T-cell (primary cell): ENCODE measurements around the gene DNPH1. TPM values are rescaled to one million over a fixed set of nuclear protein-coding genes. Genes with fewer than 3 reads are reported as not detected.

Experiments used
- ATAC-seq, 4 experiments: fragments of 200-7000 bp in 3 of 4; fragments of 150-1000 bp in 1 of 4; cut with Tn5 transposase; replicated peaks in 1 of 4; 1 replicate in 3 of 4; 2 replicates in 1 of 4; pipeline ENCODE4 v1.10.0; 2021; ENCODE audit warnings: moderate library complexity in 3 of 4, mild to moderate bottlenecking in 2 of 4, moderate number of reproducible peaks in 1 of 4
- CTCF ChIA-PET, 2 donors: fragments of 300-600 bp; sonication (Branson Sonifier 250); formaldehyde crosslinking; loops; one replicate each; lab custom pipeline; 2022; ENCODE audit warnings: antibody characterized with exemption in 2 of 2; lab: Charles Lee
- POLR2A ChIA-PET, 2 donors: fragments of 300-600 bp; sonication (Branson Sonifier 250); formaldehyde crosslinking; loops; one replicate each; lab custom pipeline; 2022; ENCODE audit warnings: antibody characterized with exemption in 2 of 2; lab: Charles Lee
- DNase-seq, 35 experiments: peaks; one replicate each; pipeline versions ENCODE4 v3.0.0 to v3.0.0-alpha.2; 2013 to 2023
- H3K27ac ChIP-seq: one replicate; pipeline ENCODE4 v1.5.1; 2013; ENCODE audit warnings: low read length
- H3K27me3 ChIP-seq, 2 experiments: replicated peaks in 1 of 2; 1 replicate in 1 of 2; 2 replicates in 1 of 2; pipeline versions ENCODE4 v1.6.1 to v1.7.0; 2013; ENCODE audit warnings: low read length in 1 of 2, mixed read lengths in 1 of 2; ENCODE audit not compliant: control insufficient read depth in 2 of 2, insufficient read depth in 2 of 2; ENCODE audit errors: extremely low read depth in 1 of 2
- H3K36me3 ChIP-seq, 2 donors: 1 replicate in 1 of 2; 2 replicates in 1 of 2; pipeline versions ENCODE4 v1.6.1 to v1.7.0; 2013; ENCODE audit warnings: low read length in 1 of 2; ENCODE audit not compliant: control insufficient read depth in 2 of 2, insufficient read depth in 1 of 2; ENCODE audit errors: extremely low read depth in 1 of 2
- H3K4me1 ChIP-seq, 2 experiments: 1 replicate in 1 of 2; 2 replicates in 1 of 2; pipeline versions ENCODE4 v1.6.1 to v1.7.0; 2013; ENCODE audit warnings: low read length in 2 of 2, mixed read lengths in 1 of 2; ENCODE audit not compliant: insufficient read depth in 2 of 2, control insufficient read depth in 1 of 2; ENCODE audit errors: extremely low read depth in 1 of 2
- H3K4me3 ChIP-seq, 2 donors: 1 replicate in 1 of 2; 2 replicates in 1 of 2; pipeline versions ENCODE4 v1.5.1 to v1.7.0; 2013; ENCODE audit warnings: mild to moderate bottlenecking in 2 of 2, low read length in 1 of 2, moderate library complexity in 1 of 2; ENCODE audit not compliant: control insufficient read depth in 1 of 2; ENCODE audit errors: extremely low read depth in 1 of 2
- H3K9me3 ChIP-seq: 2 replicates; pipeline ENCODE4 v1.7.0; 2013
- H3K27ac Mint-ChIP-seq, 2 donors: one replicate each; pipeline ENCODE4 v1.8.0; 2020 to 2021; ENCODE audit warnings: mild to moderate bottlenecking in 2 of 2, mixed read lengths in 2 of 2
- H3K27me3 Mint-ChIP-seq, 2 donors: one replicate each; pipeline ENCODE4 v1.8.0; 2021 to 2022; ENCODE audit warnings: mixed read lengths in 2 of 2
- H3K36me3 Mint-ChIP-seq: one replicate; pipeline ENCODE4 v1.8.0; 2021; ENCODE audit warnings: mixed read lengths
- H3K4me1 Mint-ChIP-seq, 3 donors: one replicate each; pipeline ENCODE4 v1.8.0; 2020 to 2022; ENCODE audit warnings: mixed read lengths in 3 of 3, mild to moderate bottlenecking in 1 of 3
- H3K4me3 Mint-ChIP-seq, 3 donors: one replicate each; pipeline ENCODE4 v1.8.0; 2020 to 2022; ENCODE audit warnings: mild to moderate bottlenecking in 3 of 3, mixed read lengths in 3 of 3, moderate library complexity in 3 of 3
- H3K9me3 Mint-ChIP-seq, 3 donors: one replicate each; pipeline ENCODE4 v1.8.0; 2020 to 2022; ENCODE audit warnings: mixed read lengths in 3 of 3
- WGBS: methylation state at CpG from one replicate; pipeline ENCODE4 v1.1.5; 2013; ENCODE audit warnings: missing lambda C conversion rate; ENCODE audit not compliant: insufficient coverage; 5-methylcytosine and 5-hydroxymethylcytosine counted together
- total RNA-seq, 35 experiments: library from RNA in 6 of 35; stranded (reverse) in 6 of 35; fragments of 120-200 nt in 1 of 35; gene quantifications; one replicate each; pipeline versions ENCODE4 v1.2.1 to v1.2.4 and lab custom pipeline; 2013 to 2026

The DNPH1 gene
- total RNA-seq, 5 donors from 2014 or later (not counting 1 experiment from before 2014, with no cell fraction given), result 28.5 to 76.1 (median 57.5) TPM

DNA sequence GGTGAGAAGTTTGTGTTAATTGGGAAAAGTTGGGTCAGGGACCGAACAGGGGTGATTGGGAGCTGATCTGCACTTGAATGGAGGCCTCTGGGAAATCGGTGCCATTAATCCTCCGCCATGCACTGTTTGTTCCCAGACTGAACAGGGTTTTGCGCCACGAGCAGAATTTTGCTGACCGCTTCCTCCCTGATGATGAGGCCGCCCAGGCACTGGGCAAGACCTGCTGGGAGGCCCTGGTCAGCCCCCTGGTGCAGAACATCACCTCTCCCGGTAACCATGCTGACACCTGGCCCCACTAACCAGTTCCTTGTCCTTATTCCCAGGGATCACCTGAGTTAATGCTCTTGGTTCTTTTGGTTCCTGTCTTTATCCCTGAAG lies 25.6 kb downstream of the DNPH1 start:
- ATAC-seq, result no peak
- WGBS, result 95% methylated on average over 7 of the region's 8 CpGs
- Histone ChIP-seq H3K27me3 (no peaks in the 10 kb centered on the region), H3K27ac (no peak overlapping the region), H3K36me3 (peaks cover 8 to 39% of the 10 kb centered on the region in 2 donors), H3K9me3 (no peaks in the 10 kb centered on the region), H3K4me1 (no peaks in the 10 kb centered on the region), H3K4me3 (no peak overlapping the region)
- ChIA-PET POLR2A (no interaction called here), CTCF (interaction anchor here in 1 of 2 donors (0.6 kb wide), 1 partner anchor 279 kb away, joined by 4 read pairs; no protein-coding TSS in a partner anchor)
- no peaks in the 10 kb centered on the region for H3K4me1 Mint-ChIP-seq
- H3K4me3 Mint-ChIP-seq, result no peak overlapping the region
- DNase-seq, result no peak
- H3K9me3 Mint-ChIP-seq, result no peaks in the 10 kb centered on the region
- H3K27ac Mint-ChIP-seq, result no peak overlapping the region
- no peaks in the 10 kb centered on the region for H3K27me3 Mint-ChIP-seq
- H3K36me3 Mint-ChIP-seq, result peaks cover 42% of the 10 kb centered on the region

GRCh38 chr6:43203029-43203717 lies 26.1 kb downstream of the DNPH1 start:
- Histone ChIP-seq H3K36me3 (peaks cover 10 to 44% of the 10 kb centered on the region in 2 donors), H3K4me3 (no peak overlapping the region), H3K27ac (no peak overlapping the region), H3K27me3 (no peaks in the 10 kb centered on the region), H3K4me1 (no peaks in the 10 kb centered on the region), H3K9me3 (no peaks in the 10 kb centered on the region)
- WGBS, result 98% methylated on average over 16 of the region's 17 CpGs
- no peak for ATAC-seq
- Mint-ChIP-seq H3K27me3 (no peaks in the 10 kb centered on the region), H3K27ac (no peak overlapping the region), H3K9me3 (no peaks in the 10 kb centered on the region), H3K4me1 (no peaks in the 10 kb centered on the region), H3K4me3 (no peak overlapping the region), H3K36me3 (peaks cover 42% of the 10 kb centered on the region)
- DNase-seq, result no peak
- ChIA-PET POLR2A (interaction anchor here in 1 of 2 donors (0.6 kb wide), 1 partner anchor 365 kb away, joined by 3 read pairs; no protein-coding TSS in a partner anchor), CTCF (no interaction called here)

DNA sequence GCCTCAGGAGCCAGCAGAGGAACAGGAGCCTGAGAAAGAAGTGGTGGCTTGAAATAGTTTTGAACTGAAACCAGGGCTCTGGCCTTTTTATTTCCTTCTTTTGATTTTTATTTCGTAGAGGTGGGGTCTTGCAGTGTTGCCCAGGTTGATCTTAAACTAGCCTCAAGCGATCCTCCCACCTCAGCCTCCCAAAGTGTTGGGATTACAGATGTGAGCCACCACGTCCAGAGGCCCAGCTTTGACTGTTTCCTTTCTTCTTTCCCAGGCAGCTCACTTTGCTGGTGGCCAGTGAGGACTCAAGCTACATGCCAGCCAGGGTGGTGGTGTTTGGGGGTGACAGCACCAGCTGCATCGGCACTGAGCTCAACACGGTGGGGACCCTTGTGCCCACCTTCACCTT lies 26.8 kb downstream of the DNPH1 start:
- no peaks in the 10 kb centered on the region for H3K9me3 ChIP-seq
- peak overlapping the region in 1 of 2 donors; percentile 3 for H3K27ac Mint-ChIP-seq
- no peak overlapping the region for H3K4me3 ChIP-seq
- H3K9me3 Mint-ChIP-seq, result no peaks in the 10 kb centered on the region
- no peaks in the 10 kb centered on the region for H3K27me3 ChIP-seq
- POLR2A ChIA-PET, result interaction anchor here in 1 of 2 donors (0.6 kb wide), 1 partner anchor 365 kb away, joined by 3 read pairs; no protein-coding TSS in a partner anchor
- DNase-seq, result no peak
- no peaks in the 10 kb centered on the region for H3K4me1 Mint-ChIP-seq
- no peaks in the 10 kb centered on the region for H3K4me1 ChIP-seq
- H3K4me3 Mint-ChIP-seq, result no peak overlapping the region
- H3K36me3 ChIP-seq, result peaks cover 10 to 48% of the 10 kb centered on the region in 2 donors
- no peaks in the 10 kb centered on the region for H3K27me3 Mint-ChIP-seq
- H3K27ac ChIP-seq, result no peak overlapping the region
- H3K36me3 Mint-ChIP-seq, result peaks cover 46% of the 10 kb centered on the region
- ATAC-seq, result no peak
- CTCF ChIA-PET, result no interaction called here
- WGBS, result 89% methylated on average over 3 of the region's 5 CpGs

DNA sequence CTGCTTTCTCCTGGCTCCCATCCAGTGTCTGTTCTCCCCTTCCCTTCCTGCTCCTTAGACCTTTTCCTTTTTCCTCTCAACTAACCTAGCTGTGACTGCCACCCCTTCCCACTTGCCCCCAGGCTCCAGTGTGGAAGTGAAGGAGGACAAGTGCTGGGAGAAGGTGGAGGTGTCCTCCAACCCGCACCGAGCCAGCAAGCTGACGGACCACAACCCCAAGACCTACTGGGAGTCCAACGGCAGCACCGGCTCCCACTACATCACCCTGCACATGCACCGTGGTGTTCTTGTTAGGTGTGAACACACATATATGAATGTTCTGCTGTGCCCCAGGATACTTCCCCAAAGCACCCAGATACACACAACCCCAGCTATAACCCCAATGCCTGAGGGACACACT lies 28.7 kb downstream of the DNPH1 start:
- no peaks in the 10 kb centered on the region for H3K4me1 Mint-ChIP-seq
- no peaks in the 10 kb centered on the region for H3K27me3 Mint-ChIP-seq
- peaks cover 16 to 57% of the 10 kb centered on the region in 2 donors for H3K36me3 ChIP-seq
- peaks cover 43% of the 10 kb centered on the region for H3K36me3 Mint-ChIP-seq
- no peaks in the 10 kb centered on the region for H3K4me1 ChIP-seq
- WGBS, result no CpG with 5 or more reads among the region's 6 CpGs
- no peaks in the 10 kb centered on the region for H3K9me3 Mint-ChIP-seq
- no peak overlapping the region for H3K4me3 ChIP-seq
- ATAC-seq (no peak), DNase-seq (no peak)
- no peaks in the 10 kb centered on the region for H3K27me3 ChIP-seq
- ChIA-PET POLR2A (no interaction called here), CTCF (interaction anchor here in 1 of 2 donors (0.6 kb wide), 1 partner anchor 1853 kb away, joined by 7 read pairs; no protein-coding TSS in a partner anchor)
- peak overlapping the region in 1 of 2 donors; percentile 36 for H3K27ac Mint-ChIP-seq
- no peak overlapping the region for H3K4me3 Mint-ChIP-seq
- no peaks in the 10 kb centered on the region for H3K9me3 ChIP-seq
- H3K27ac ChIP-seq, result no peak overlapping the region

GRCh38 chr6:43199912-43200311 lies 29.4 kb downstream of the DNPH1 start:
- Mint-ChIP-seq H3K9me3 (no peaks in the 10 kb centered on the region), H3K27ac (peak overlapping the region in 1 of 2 donors; percentile 6), H3K4me1 (no peaks in the 10 kb centered on the region), H3K4me3 (no peak overlapping the region), H3K27me3 (no peaks in the 10 kb centered on the region), H3K36me3 (peaks cover 44% of the 10 kb centered on the region)
- POLR2A ChIA-PET, result interaction anchor here in 1 of 2 donors (0.6 kb wide), 2 partner anchors 246 to 560 kb away, joined by 3 to 4 read pairs; no protein-coding TSS in a partner anchor
- Histone ChIP-seq H3K36me3 (peaks cover 15 to 62% of the 10 kb centered on the region in 2 donors), H3K27ac (no peak overlapping the region), H3K4me3 (no peak overlapping the region), H3K4me1 (no peaks in the 10 kb centered on the region), H3K9me3 (no peaks in the 10 kb centered on the region), H3K27me3 (no peaks in the 10 kb centered on the region)
- CTCF ChIA-PET, result no interaction called here
- no peak for ATAC-seq
- WGBS, result 100% methylated on average over 4 of the region's 6 CpGs
- DNase-seq, result peak in 1 of 35 experiments; percentile 9

GRCh38 chr6:43196337-43196736 lies 32.9 kb downstream of the DNPH1 start:
- Mint-ChIP-seq H3K27ac (no peak overlapping the region), H3K9me3 (no peaks in the 10 kb centered on the region), H3K27me3 (no peaks in the 10 kb centered on the region), H3K4me1 (peaks cover 0 to 8% (median 4%) of the 10 kb centered on the region in 3 donors), H3K36me3 (peaks cover 54% of the 10 kb centered on the region), H3K4me3 (no peak overlapping the region)
- no peaks in the 10 kb centered on the region for H3K27me3 ChIP-seq
- no peak for ATAC-seq
- H3K4me3 ChIP-seq, result no peak overlapping the region
- CTCF ChIA-PET, result no interaction called here
- POLR2A ChIA-PET, result no interaction called here
- H3K4me1 ChIP-seq, result no peaks in the 10 kb centered on the region
- H3K27ac ChIP-seq, result no peak overlapping the region
- DNase-seq, result peak in 1 of 35 experiments; percentile 0
- H3K36me3 ChIP-seq, result peaks cover 15 to 74% of the 10 kb centered on the region in 2 donors
- no peaks in the 10 kb centered on the region for H3K9me3 ChIP-seq
- WGBS, result 88% methylated on average over 3 of the region's 5 CpGs
